PC-9 (cell line): ENCODE data around the gene LYST. TPM values are rescaled to one million over a fixed set of nuclear protein-coding genes. Genes with fewer than 3 reads are reported as not detected.

ENCODE experiments used
- BruUV-seq: library from RNA; stranded (reverse); fragments of 400-500 nt; replicated peaks from 2 replicates; lab custom pipeline; 2021; lab: Mats Ljungman, UMichigan
- CTCF ChIA-PET: fragments of 300-600 bp; sonication (Branson Sonifier 250); formaldehyde crosslinking; loops from one replicate; lab custom pipeline; 2022; ENCODE audit warnings: antibody characterized with exemption; lab: Charles Lee
- POLR2A ChIA-PET: fragments of 300-600 bp; sonication (Branson Sonifier 250); formaldehyde crosslinking; loops from one replicate; lab custom pipeline; 2022; ENCODE audit warnings: antibody characterized with exemption; ENCODE audit not compliant: unreplicated experiment; lab: Charles Lee
- DNase-seq, 2 experiments: peaks; one replicate each; pipeline versions ENCODE4 v3.0.0 to v3.0.0-alpha.2; 2015 to 2022; ENCODE audit warnings: mixed read lengths in 1 of 2
- H2AFZ ChIP-seq: fragments of 200-600 bp; sonication (generic); 2 replicates; pipeline ENCODE4 v1.8.1; 2017; ENCODE audit warnings: antibody characterized with exemption
- H3F3A ChIP-seq: fragments of 200-600 bp; sonication (generic); 2 replicates; pipeline ENCODE4 v1.8.1; 2017; ENCODE audit warnings: antibody characterized with exemption, mild to moderate bottlenecking, low read depth; ENCODE audit not compliant: insufficient read depth
- H3K27ac ChIP-seq: fragments of 200-600 bp; sonication (generic); 2 replicates; pipeline ENCODE4 v1.6.1; 2016; ENCODE audit warnings: mixed run types
- H3K27me3 ChIP-seq: fragments of 200-600 bp; sonication (generic); 2 replicates; pipeline ENCODE4 v1.6.1; 2016; ENCODE audit warnings: low read depth, mixed run types; ENCODE audit not compliant: insufficient read depth
- H3K36me3 ChIP-seq: fragments of 200-600 bp; sonication (generic); 2 replicates; pipeline ENCODE4 v1.6.1; 2016; ENCODE audit warnings: low read depth, mixed run types
- H3K4me1 ChIP-seq: fragments of 200-600 bp; sonication (generic); replicated peaks from 2 replicates; pipeline ENCODE4 v1.6.1; 2016; ENCODE audit warnings: mixed run types; ENCODE audit not compliant: insufficient read depth
- H3K4me2 ChIP-seq: fragments of 200-600 bp; sonication (generic); 2 replicates; pipeline ENCODE4 v1.6.1; 2017; ENCODE audit warnings: mixed run types
- H3K4me3 ChIP-seq: fragments of 200-600 bp; sonication (generic); 2 replicates; pipeline ENCODE4 v1.6.1; 2016; ENCODE audit warnings: mixed run types
- H3K79me2 ChIP-seq: fragments of 200-600 bp; sonication (generic); 2 replicates; pipeline ENCODE4 v1.6.1; 2017; ENCODE audit warnings: low read depth, mixed run types
- H3K9me2 ChIP-seq: fragments of 200-600 bp; sonication (generic); 2 replicates; pipeline ENCODE4 v1.8.1; 2017; ENCODE audit warnings: mild to moderate bottlenecking; ENCODE audit not compliant: insufficient read depth
- H3K9me3 ChIP-seq: fragments of 200-600 bp; sonication (generic); 2 replicates; pipeline ENCODE4 v1.8.1; 2016; ENCODE audit warnings: low read depth; ENCODE audit not compliant: insufficient read depth
- H4K20me1 ChIP-seq: fragments of 200-600 bp; sonication (generic); 2 replicates; pipeline ENCODE4 v1.8.1; 2017; ENCODE audit not compliant: insufficient read depth
- EZH2 ChIP-seq: fragments of 200-600 bp; sonication (generic); IDR thresholded peaks from 2 replicates; pipeline ENCODE4 v1.8.0; 2017; ENCODE audit warnings: antibody characterized with exemption, low read depth
- intact Hi-C: fragments of 100-400 bp; cut with micrococcal nuclease; formaldehyde crosslinking; loops from one replicate; pipeline ENCODE4 v1.10.0; 2022; ENCODE audit not compliant: unreplicated experiment
- total RNA-seq: library from RNA; stranded (reverse); gene quantifications from 2 replicates; pipeline ENCODE4 v1.2.3, GENCODE V29; 2021
- TF ChIP-seq, protein P1 (sequence below): fragments of 200-600 bp; sonication (generic); conservative IDR thresholded peaks from 2 replicates; pipeline ENCODE4 v1.6.1; 2017; ENCODE audit warnings: mixed run types, antibody characterized with exemption, mild to moderate bottlenecking, moderate library complexity

LYST gene
- total RNA-seq, 1 experiment from 2014 or later, result 14.1 TPM

DNA sequence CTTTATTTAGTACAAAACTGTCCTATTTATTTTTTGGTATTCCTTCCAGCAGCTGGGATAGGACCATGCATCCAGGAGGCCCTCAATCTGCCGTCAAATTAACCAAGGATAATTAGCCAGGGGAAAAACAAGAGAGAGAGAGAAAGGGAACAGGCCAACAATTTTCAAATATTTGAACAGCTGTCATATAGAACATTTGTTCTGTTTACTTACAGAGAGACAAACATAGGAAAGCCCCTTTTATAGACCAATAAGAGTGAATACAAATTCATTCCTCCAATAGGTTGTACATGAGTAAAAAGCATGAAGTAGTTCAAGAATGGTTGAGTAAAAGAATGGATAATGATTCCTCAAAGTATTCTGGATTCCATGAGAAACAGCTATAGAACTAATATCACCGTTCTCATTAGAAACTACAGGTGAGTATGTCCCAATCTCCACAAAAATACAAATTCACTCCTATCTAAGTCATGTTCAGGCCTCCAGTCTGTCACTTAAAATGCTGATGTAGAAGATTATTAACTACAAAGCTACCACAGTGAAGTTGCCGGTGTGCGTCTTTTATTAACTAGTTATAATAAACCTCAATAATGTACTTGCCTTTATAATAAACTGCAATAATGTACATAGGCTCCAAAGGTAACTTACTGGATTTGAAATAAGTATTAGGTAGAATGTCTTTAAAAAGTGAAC, 152.4 kb downstream of the LYST start:
- no peaks in the 10 kb centered on the region for H3F3A ChIP-seq
- no peak overlapping the region for H3K4me2 ChIP-seq
- no peak overlapping the region for H3K27ac ChIP-seq
- H3K4me3 ChIP-seq, result no peak overlapping the region
- H3K4me1 ChIP-seq, result peaks cover under 1% of the 10 kb centered on the region; the same call in 1 of the 2 replicates
- H3K9me3 ChIP-seq, result no peaks in the 10 kb centered on the region
- TF ChIP-seq EZH2, result no peak
- TF ChIP-seq, protein P1, sequence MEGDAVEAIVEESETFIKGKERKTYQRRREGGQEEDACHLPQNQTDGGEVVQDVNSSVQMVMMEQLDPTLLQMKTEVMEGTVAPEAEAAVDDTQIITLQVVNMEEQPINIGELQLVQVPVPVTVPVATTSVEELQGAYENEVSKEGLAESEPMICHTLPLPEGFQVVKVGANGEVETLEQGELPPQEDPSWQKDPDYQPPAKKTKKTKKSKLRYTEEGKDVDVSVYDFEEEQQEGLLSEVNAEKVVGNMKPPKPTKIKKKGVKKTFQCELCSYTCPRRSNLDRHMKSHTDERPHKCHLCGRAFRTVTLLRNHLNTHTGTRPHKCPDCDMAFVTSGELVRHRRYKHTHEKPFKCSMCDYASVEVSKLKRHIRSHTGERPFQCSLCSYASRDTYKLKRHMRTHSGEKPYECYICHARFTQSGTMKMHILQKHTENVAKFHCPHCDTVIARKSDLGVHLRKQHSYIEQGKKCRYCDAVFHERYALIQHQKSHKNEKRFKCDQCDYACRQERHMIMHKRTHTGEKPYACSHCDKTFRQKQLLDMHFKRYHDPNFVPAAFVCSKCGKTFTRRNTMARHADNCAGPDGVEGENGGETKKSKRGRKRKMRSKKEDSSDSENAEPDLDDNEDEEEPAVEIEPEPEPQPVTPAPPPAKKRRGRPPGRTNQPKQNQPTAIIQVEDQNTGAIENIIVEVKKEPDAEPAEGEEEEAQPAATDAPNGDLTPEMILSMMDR, result no peak
- no peak for DNase-seq
- H3K79me2 ChIP-seq, result no peaks in the 10 kb centered on the region
- no peaks in the 10 kb centered on the region; the same call in 1 of the 2 replicates for H3K36me3 ChIP-seq
- POLR2A ChIA-PET, result no interaction called here
- intact Hi-C loops, result no loop called here
- H4K20me1 ChIP-seq, result no peaks in the 10 kb centered on the region
- H3K27me3 ChIP-seq, result no peaks in the 10 kb centered on the region
- CTCF ChIA-PET, result interaction anchor here (0.5 kb wide), 1 partner anchor 60 kb away, joined by 3 read pairs; no protein-coding TSS in a partner anchor
- no peak overlapping the region for H2AFZ ChIP-seq
- H3K9me2 ChIP-seq, result no peaks in the 10 kb centered on the region
- BruUV-seq, result no TSS peak

DNA sequence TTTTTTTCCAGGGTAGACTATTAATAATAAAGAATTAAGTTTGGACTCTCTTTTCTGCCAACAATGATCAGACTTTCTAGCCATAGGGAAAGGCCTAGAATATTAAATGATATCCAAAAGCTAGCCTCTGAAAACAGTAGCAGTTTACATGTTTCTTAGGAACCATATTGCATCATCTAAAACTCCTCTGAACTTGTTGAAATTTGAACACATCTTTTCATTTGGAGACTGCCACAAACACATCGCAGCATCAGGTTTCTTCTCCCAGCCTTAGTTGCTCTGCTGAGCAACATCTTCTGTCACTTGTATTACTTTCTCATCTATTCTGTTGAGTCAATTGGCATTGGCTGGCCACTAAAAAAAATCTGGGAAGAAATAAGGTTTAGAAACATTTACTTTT, 153.9 kb downstream of the LYST start:
- Histone ChIP-seq H4K20me1 (no peaks in the 10 kb centered on the region), H3K27me3 (no peaks in the 10 kb centered on the region), H2AFZ (no peak overlapping the region), H3K9me2 (no peaks in the 10 kb centered on the region), H3K9me3 (no peaks in the 10 kb centered on the region), H3K4me1 (peaks cover 16% of the 10 kb centered on the region), H3K27ac (no peak overlapping the region), H3K4me3 (no peak overlapping the region), H3K4me2 (no peak overlapping the region), H3K79me2 (no peaks in the 10 kb centered on the region), H3F3A (peaks cover 10% of the 10 kb centered on the region), H3K36me3 (no peaks in the 10 kb centered on the region; the same call in 1 of the 2 replicates)
- DNase-seq, result no peak
- BruUV-seq, result no TSS peak
- POLR2A ChIA-PET, result no interaction called here
- no peak for TF ChIP-seq EZH2
- TF ChIP-seq, protein P1, result no peak
- CTCF ChIA-PET, result no interaction called here
- intact Hi-C loops, result no loop called here

DNA sequence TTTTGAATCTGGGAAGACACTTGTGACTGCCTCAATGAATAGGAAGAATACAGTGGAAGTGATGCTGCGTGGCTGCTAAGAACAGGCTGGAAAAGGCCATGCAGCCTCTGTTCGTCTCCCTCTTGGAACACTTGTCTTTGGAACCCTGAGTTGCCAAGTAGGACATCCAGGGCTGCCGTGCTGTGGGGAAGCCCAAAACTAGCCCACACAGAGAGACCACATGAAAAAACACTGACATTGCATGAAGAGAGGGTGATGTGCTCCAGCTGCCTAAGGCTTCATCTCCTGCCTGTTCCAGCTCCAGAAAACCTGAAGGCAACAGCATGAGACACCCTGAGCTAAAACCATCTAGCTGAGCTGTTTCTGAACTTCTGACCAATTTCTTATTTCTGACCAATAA, 156.0 kb downstream of the LYST start:
- no peaks in the 10 kb centered on the region for H4K20me1 ChIP-seq
- intact Hi-C loops, result no loop called here
- H2AFZ ChIP-seq, result no peak overlapping the region
- H3K9me2 ChIP-seq, result no peaks in the 10 kb centered on the region
- no peaks in the 10 kb centered on the region; the same call in 1 of the 2 replicates for H3K36me3 ChIP-seq
- H3K9me3 ChIP-seq, result no peaks in the 10 kb centered on the region
- H3K27ac ChIP-seq, result no peak overlapping the region
- POLR2A ChIA-PET, result no interaction called here
- CTCF ChIA-PET, result no interaction called here
- H3F3A ChIP-seq, result peaks cover 18% of the 10 kb centered on the region
- no peak for TF ChIP-seq EZH2
- TF ChIP-seq, protein P1, result no peak
- no peaks in the 10 kb centered on the region for H3K79me2 ChIP-seq
- no peaks in the 10 kb centered on the region for H3K27me3 ChIP-seq
- H3K4me1 ChIP-seq, result peaks cover 37% of the 10 kb centered on the region
- no peak for DNase-seq
- H3K4me2 ChIP-seq, result no peak overlapping the region
- H3K4me3 ChIP-seq, result no peak overlapping the region
- no TSS peak for BruUV-seq
